H9 (cell line): ENCODE measurements around the gene XRCC3. TPM values are rescaled to one million over a fixed set of nuclear protein-coding genes. Genes with fewer than 3 reads are reported as not detected.

Experiments
- DNase-seq: peaks from one replicate; pipeline ENCODE4 v3.0.0-alpha.2; 2017
- H2AFZ ChIP-seq: one replicate; pipeline ENCODE4 v1.6.1; 2013; ENCODE audit warnings: mild to moderate bottlenecking, low read length, control low read depth, moderate library complexity
- H2AK5ac ChIP-seq: 2 replicates; pipeline ENCODE4 v1.6.1; 2013; ENCODE audit warnings: low read length, control low read depth, mixed read lengths; ENCODE audit not compliant: insufficient read length
- H2BK120ac ChIP-seq: one replicate; pipeline ENCODE4 v1.6.1; 2013; ENCODE audit warnings: low read depth, mild to moderate bottlenecking, low read length, control low read depth, inconsistent platforms; ENCODE audit not compliant: poor library complexity, severe bottlenecking
- H2BK12ac ChIP-seq: 2 replicates; pipeline ENCODE4 v1.6.1; 2013; ENCODE audit warnings: low read length, control low read depth, mixed read lengths, low read depth; ENCODE audit not compliant: insufficient read length
- H2BK15ac ChIP-seq: 2 replicates; pipeline ENCODE4 v1.6.1; 2013; ENCODE audit warnings: low read depth, low read length, control low read depth
- H2BK20ac ChIP-seq: one replicate; pipeline ENCODE4 v1.6.1; 2013; ENCODE audit warnings: low read depth, mild to moderate bottlenecking, low read length, control low read depth, inconsistent platforms; ENCODE audit not compliant: poor library complexity, severe bottlenecking
- H2BK5ac ChIP-seq: 2 replicates; pipeline ENCODE4 v1.6.1; 2013; ENCODE audit warnings: low read length, control low read depth, mixed read lengths; ENCODE audit not compliant: insufficient read length
- H3K14ac ChIP-seq: 2 replicates; pipeline ENCODE4 v1.6.1; 2013; ENCODE audit warnings: low read length, control low read depth; ENCODE audit not compliant: insufficient read depth
- H3K18ac ChIP-seq: 2 replicates; pipeline ENCODE4 v1.6.1; 2013; ENCODE audit warnings: low read depth, mild to moderate bottlenecking, mixed read lengths, low read length, control low read depth; ENCODE audit not compliant: insufficient read length
- H3K23ac ChIP-seq: 2 replicates; pipeline ENCODE4 v1.6.1; 2013; ENCODE audit warnings: low read length, control low read depth, mixed read lengths, low read depth; ENCODE audit not compliant: insufficient read length
- H3K23me2 ChIP-seq: 2 replicates; pipeline ENCODE4 v1.6.1; 2013; ENCODE audit warnings: low read depth, mild to moderate bottlenecking, mixed read lengths, low read length, control low read depth; ENCODE audit not compliant: insufficient read length, poor library complexity, severe bottlenecking
- H3K27ac ChIP-seq: 2 replicates; pipeline ENCODE4 v1.5.1; 2013; ENCODE audit warnings: low read length, control low read depth, mixed read lengths, low read depth; ENCODE audit not compliant: insufficient read length
- H3K27me3 ChIP-seq: 2 replicates; pipeline ENCODE4 v1.6.1; 2013; ENCODE audit warnings: low read length, control low read depth, inconsistent platforms; ENCODE audit not compliant: insufficient read depth
- H3K4ac ChIP-seq: 2 replicates; pipeline ENCODE4 v1.6.1; 2013; ENCODE audit warnings: low read depth, mild to moderate bottlenecking, control low read depth, inconsistent platforms, low read length, moderate library complexity
- H3K4me1 ChIP-seq: 2 replicates; pipeline ENCODE4 v1.6.1; 2013; ENCODE audit warnings: low read length, control low read depth, inconsistent platforms; ENCODE audit not compliant: insufficient read depth
- H3K4me2 ChIP-seq: 2 replicates; pipeline ENCODE4 v1.6.1; 2013; ENCODE audit warnings: low read length, control low read depth, mixed read lengths; ENCODE audit not compliant: insufficient read length, insufficient read depth
- H3K56ac ChIP-seq: 2 replicates; pipeline ENCODE4 v1.6.1; 2013; ENCODE audit warnings: low read depth, mild to moderate bottlenecking, mixed read lengths, low read length, control low read depth; ENCODE audit not compliant: insufficient read length
- H3K79me1 ChIP-seq: 2 replicates; pipeline ENCODE4 v1.6.1; 2013; ENCODE audit warnings: low read depth, mild to moderate bottlenecking, moderate library complexity, low read length, control low read depth, inconsistent platforms; ENCODE audit not compliant: insufficient read depth, poor library complexity, severe bottlenecking
- H3K79me2 ChIP-seq: 2 replicates; pipeline ENCODE4 v1.6.1; 2013; ENCODE audit warnings: low read length, control low read depth, inconsistent platforms; ENCODE audit not compliant: insufficient read depth
- H3K9ac ChIP-seq: 2 replicates; pipeline ENCODE4 v1.6.1; 2013; ENCODE audit warnings: low read length, control low read depth, mixed read lengths; ENCODE audit not compliant: insufficient read length; ENCODE audit errors: extremely low read depth
- H3K9me3 ChIP-seq: one replicate; pipeline ENCODE4 v1.6.1; 2013; ENCODE audit warnings: low read depth, low read length, inconsistent platforms; ENCODE audit not compliant: control insufficient read depth
- H3T11ph ChIP-seq: one replicate; pipeline ENCODE4 v1.6.1; 2013; ENCODE audit warnings: mild to moderate bottlenecking, low read length, control low read depth, inconsistent platforms
- H4K20me1 ChIP-seq: one replicate; pipeline ENCODE4 v1.6.1; 2013; ENCODE audit not compliant: control insufficient read depth, insufficient read length, insufficient read depth
- H4K5ac ChIP-seq: 2 replicates; pipeline ENCODE4 v1.6.1; 2013; ENCODE audit warnings: low read depth, mild to moderate bottlenecking, mixed read lengths, low read length, control low read depth; ENCODE audit not compliant: insufficient read length
- H4K8ac ChIP-seq: replicated peaks from 2 replicates; pipeline ENCODE4 v1.6.1; 2013; ENCODE audit warnings: low read length, control low read depth, mixed read lengths, low read depth; ENCODE audit not compliant: insufficient read length
- H4K91ac ChIP-seq: 2 replicates; pipeline ENCODE4 v1.6.1; 2013; ENCODE audit warnings: low read depth, mild to moderate bottlenecking, moderate library complexity, mixed read lengths, low read length, control low read depth; ENCODE audit not compliant: insufficient read length
- H3K27ac Mint-ChIP-seq, 3 experiments: 2 replicates in 2 of 3; 3 replicates in 1 of 3; pipeline ENCODE4 v1.8.0; 2020 to 2021; ENCODE audit warnings: mixed read lengths in 3 of 3, mild to moderate bottlenecking in 1 of 3, moderate library complexity in 1 of 3
- H3K27me3 Mint-ChIP-seq: 2 replicates; pipeline ENCODE4 v1.8.0; 2021; ENCODE audit warnings: low read depth, mild to moderate bottlenecking, moderate library complexity, mixed read lengths
- H3K36me3 Mint-ChIP-seq, 3 experiments: 2 replicates in 2 of 3; 3 replicates in 1 of 3; pipeline ENCODE4 v1.8.0; 2020 to 2021; ENCODE audit warnings: low read depth in 3 of 3, mixed read lengths in 3 of 3; ENCODE audit not compliant: insufficient read depth in 1 of 3
- H3K4me1 Mint-ChIP-seq, 2 experiments: 2 replicates each; pipeline ENCODE4 v1.8.0; 2020; ENCODE audit warnings: mixed read lengths in 2 of 2
- H3K4me3 Mint-ChIP-seq, 2 experiments: 2 replicates in 1 of 2; 3 replicates in 1 of 2; pipeline ENCODE4 v1.8.0; 2020 to 2021; ENCODE audit warnings: mild to moderate bottlenecking in 2 of 2, mixed read lengths in 2 of 2, moderate library complexity in 1 of 2
- H3K9me3 Mint-ChIP-seq, 2 experiments: 2 replicates in 1 of 2; 3 replicates in 1 of 2; pipeline ENCODE4 v1.8.0; 2020; ENCODE audit warnings: mild to moderate bottlenecking in 2 of 2, mixed read lengths in 2 of 2, moderate library complexity in 1 of 2
- WGBS: extraction: QIAGEN DNeasy Blood & Tissue Kit; methylation state at CpG from one replicate; pipeline ENCODE4 v1.1.7; 2013; ENCODE audit warnings: missing lambda C conversion rate, low lambda C conversion rate, mixed read lengths; ENCODE audit not compliant: insufficient read length; ENCODE audit errors: extremely low coverage; 5-methylcytosine and 5-hydroxymethylcytosine counted together
- total RNA-seq: library from RNA; stranded (reverse); gene quantifications from 2 replicates; pipeline ENCODE4 v1.2.1, GENCODE V29; 2021
- TF ChIP-seq, protein P1 (sequence below): fragments of 200-600 bp; sonication (generic); conservative IDR thresholded peaks from 3 replicates; pipeline ENCODE4 v1.8.0; 2021; ENCODE audit warnings: antibody characterized with exemption, mild to moderate bottlenecking

Gene XRCC3
- total RNA-seq, 1 experiment from 2014 or later: 45.3 TPM

DNA sequence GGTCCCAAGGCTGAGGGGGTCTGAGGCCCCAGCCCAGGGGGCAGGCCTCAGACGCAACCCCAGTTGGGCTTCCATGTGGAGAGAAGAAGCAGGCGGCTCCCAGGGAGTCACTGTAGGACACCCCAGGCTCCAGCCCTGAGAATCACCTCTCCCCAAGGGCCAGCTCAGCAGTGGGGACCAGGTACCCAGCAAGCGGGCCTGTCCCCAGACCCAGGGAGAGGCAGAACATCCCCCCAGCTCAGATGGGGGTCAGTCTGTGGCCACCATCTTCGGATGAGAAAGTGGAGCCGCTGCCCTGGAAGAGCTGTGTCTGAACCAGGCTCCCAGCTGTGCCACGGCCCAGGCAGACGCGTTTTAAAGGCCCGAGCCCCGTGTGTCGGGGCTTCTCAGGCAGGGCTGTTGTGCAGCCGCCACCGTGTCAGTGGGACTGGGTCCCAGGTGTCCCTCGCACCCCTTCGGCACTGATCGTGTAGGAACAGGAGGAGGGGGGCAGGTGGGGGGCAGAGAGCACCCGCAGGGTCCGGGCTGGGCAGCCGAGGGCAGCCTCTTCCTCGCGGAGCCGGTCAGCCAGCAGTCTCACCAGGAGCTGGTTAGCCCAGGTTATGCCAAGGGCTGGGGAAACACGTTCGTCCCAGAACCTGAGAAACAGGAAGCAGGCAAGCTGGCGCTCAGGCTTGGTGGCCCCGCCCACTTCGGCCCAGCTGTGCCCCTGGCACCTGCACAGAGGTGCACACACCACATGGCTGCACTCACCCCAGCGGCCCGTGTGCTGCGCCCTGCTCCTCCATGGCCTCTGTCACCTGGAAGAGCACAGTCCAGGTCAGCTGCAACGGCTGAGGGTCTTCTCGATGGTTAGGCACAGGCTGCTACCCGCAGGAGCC is 16.6 kb downstream of the XRCC3 start:
- Histone ChIP-seq H3K23ac (no peak overlapping the region), H3K14ac (no peak overlapping the region), H3K4ac (no peak overlapping the region), H3K27ac (no peak overlapping the region), H3K9ac (no peak overlapping the region), H4K5ac (no peak overlapping the region), H3K4me2 (no peak overlapping the region), H2BK12ac (no peak overlapping the region), H3K9me3 (no peaks in the 10 kb centered on the region), H3K79me2 (no peaks in the 10 kb centered on the region), H3K79me1 (no peaks in the 10 kb centered on the region), H3K27me3 (no peaks in the 10 kb centered on the region), H2BK15ac (no peak overlapping the region), H2BK5ac (no peak overlapping the region), H4K8ac (no peak overlapping the region), H3K56ac (no peak overlapping the region), H3K18ac (no peak overlapping the region), H3T11ph (no peak overlapping the region), H3K4me1 (no peaks in the 10 kb centered on the region), H2BK120ac (no peak overlapping the region), H3K23me2 (no peaks in the 10 kb centered on the region), H4K91ac (no peak overlapping the region), H2AFZ (no peak overlapping the region), H2AK5ac (no peak overlapping the region), H4K20me1 (no peaks in the 10 kb centered on the region), H2BK20ac (no peak overlapping the region)
- TF ChIP-seq, protein P1, sequence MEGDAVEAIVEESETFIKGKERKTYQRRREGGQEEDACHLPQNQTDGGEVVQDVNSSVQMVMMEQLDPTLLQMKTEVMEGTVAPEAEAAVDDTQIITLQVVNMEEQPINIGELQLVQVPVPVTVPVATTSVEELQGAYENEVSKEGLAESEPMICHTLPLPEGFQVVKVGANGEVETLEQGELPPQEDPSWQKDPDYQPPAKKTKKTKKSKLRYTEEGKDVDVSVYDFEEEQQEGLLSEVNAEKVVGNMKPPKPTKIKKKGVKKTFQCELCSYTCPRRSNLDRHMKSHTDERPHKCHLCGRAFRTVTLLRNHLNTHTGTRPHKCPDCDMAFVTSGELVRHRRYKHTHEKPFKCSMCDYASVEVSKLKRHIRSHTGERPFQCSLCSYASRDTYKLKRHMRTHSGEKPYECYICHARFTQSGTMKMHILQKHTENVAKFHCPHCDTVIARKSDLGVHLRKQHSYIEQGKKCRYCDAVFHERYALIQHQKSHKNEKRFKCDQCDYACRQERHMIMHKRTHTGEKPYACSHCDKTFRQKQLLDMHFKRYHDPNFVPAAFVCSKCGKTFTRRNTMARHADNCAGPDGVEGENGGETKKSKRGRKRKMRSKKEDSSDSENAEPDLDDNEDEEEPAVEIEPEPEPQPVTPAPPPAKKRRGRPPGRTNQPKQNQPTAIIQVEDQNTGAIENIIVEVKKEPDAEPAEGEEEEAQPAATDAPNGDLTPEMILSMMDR: no peak
- no CpG with 5 or more reads among the region's 33 CpGs for WGBS
- H3K27me3 Mint-ChIP-seq: peaks cover 1% of the 10 kb centered on the region; the same call in 1 of the 2 replicates
- no peak overlapping the region for H3K27ac Mint-ChIP-seq
- no peak for DNase-seq
- H3K4me1 Mint-ChIP-seq: peaks cover 12 to 13% of the 10 kb centered on the region in 2 experiments
- no peak overlapping the region for H3K4me3 Mint-ChIP-seq
- peaks cover 9 to 48% (median 38%) of the 10 kb centered on the region in 3 experiments; a peak in 6 of 7 replicates for H3K36me3 Mint-ChIP-seq
- no peaks in the 10 kb centered on the region; a peak in 1 of 5 replicates for H3K9me3 Mint-ChIP-seq
